ENCODE measurements around the gene LGR4.

- TF ChIP-seq CTCF (conservative IDR thresholded peaks at IDR 0.05; ENCODE audit: low read length) (no peak), EZH2phosphoT487 (IDR thresholded peaks at IDR 0.05; ENCODE audit: borderline replicate concordance, low read depth, low read length) (no peak)
These were observed 85.2 kb downstream of the LGR4 start for GRCh38 chr11:27387362-27387761.

Data from OCI-LY7 (cell line).